Testis (tissue), 3 donors: Measurements from ENCODE around the gene SLIRP. TPM values are rescaled to one million over a fixed set of nuclear protein-coding genes. Genes with fewer than 3 reads are reported as not detected.

Experiments
- DNase-seq: peaks from one replicate; pipeline ENCODE4 v3.0.0-alpha.2; 2019
- H3K27ac ChIP-seq, 2 donors: fragments of 200-600 bp; sonication (generic); one replicate each; pipeline ENCODE4 v1.5.1; 2019
- H3K27me3 ChIP-seq: fragments of 200-600 bp; sonication (generic); one replicate; pipeline ENCODE4 v1.5.1; 2019
- H3K36me3 ChIP-seq: fragments of 200-600 bp; sonication (generic); one replicate; pipeline ENCODE4 v1.5.1; 2017; ENCODE audit warnings: low read depth; ENCODE audit errors: missing control alignments
- H3K4me1 ChIP-seq: fragments of 200-600 bp; sonication (generic); one replicate; pipeline ENCODE4 v1.5.1; 2019
- H3K4me3 ChIP-seq, 2 donors: fragments of 200-600 bp; sonication (generic); one replicate each; pipeline ENCODE4 v1.5.1; 2017 to 2019
- H3K9me3 ChIP-seq: fragments of 200-600 bp; sonication (generic); one replicate; pipeline ENCODE4 v1.5.1; 2017
- CTCF ChIP-seq, 3 experiments: fragments of 450-650 bp in 2 of 3; fragments of 200-600 bp in 1 of 3; sonication (generic) in 1 of 3; IDR thresholded peaks; one replicate each; pipeline ENCODE4 v1.5.1; 2016 to 2019; ENCODE audit warnings: antibody characterized with exemption in 3 of 3, mild to moderate bottlenecking in 2 of 3, moderate library complexity in 1 of 3
- POLR2A ChIP-seq: fragments of 450-650 bp; IDR thresholded peaks from one replicate; pipeline ENCODE4 v1.6.1; 2017; ENCODE audit warnings: antibody characterized with exemption, mild to moderate bottlenecking, moderate library complexity
- WGBS, 2 donors: methylation state at CpG; one replicate each; pipeline ENCODE4 v1.1.5; 2018; 5-methylcytosine and 5-hydroxymethylcytosine counted together
- intact Hi-C: fragments of 100-400 bp; cut with DNase I; formaldehyde crosslinking; loops from one replicate; pipeline ENCODE4 v1.15.1; 2023; ENCODE audit warnings: low total_unique reads
- polyA plus RNA-seq: library from polyadenylated mRNA; stranded (reverse); fragments of 350-450 nt; fragmentation: Illumina TruSeq; extraction: RNeasy Lipid Tissue Mini Kit (QIAGEN cat#74804); gene quantifications from one replicate; pipeline ENCODE4 v1.2.3, GENCODE V29; 2014; ENCODE audit warnings: low read depth, low replicate concordance; ENCODE audit not compliant: insufficient read depth
- total RNA-seq, 2 donors: library from RNA; depleted of rRNA; stranded (reverse); fragments of >200 nt; gene quantifications; one replicate each; pipeline ENCODE4 v1.2.3, GENCODE V29; 2016

The SLIRP gene
- total and polyA plus RNA-seq, 3 donors from 2014 or later: 101 to 214 (median 133) TPM

- TF ChIP-seq POLR2A (no peak), CTCF (IDR thresholded peaks at IDR 0.05) (no peak)
- no peak for DNase-seq
- H3K27ac ChIP-seq: no peak overlapping the region
- no peaks in the 10 kb centered on the region for H3K36me3 ChIP-seq
- no peak overlapping the region for H3K4me3 ChIP-seq
- no peaks in the 10 kb centered on the region for H3K27me3 ChIP-seq
- no peaks in the 10 kb centered on the region for H3K9me3 ChIP-seq
- WGBS, 2 donors: 88 to 90% methylated on average over 6 of the region's 6 CpGs
- peaks cover 2% of the 10 kb centered on the region for H3K4me1 ChIP-seq
- intact Hi-C loops: no loop called here
These were observed 7.0 kb downstream of the SLIRP start for GRCh38 chr14:77714926-77715325.

- DNase-seq: no peak
- Histone ChIP-seq H3K36me3 (no peaks in the 10 kb centered on the region), H3K27ac (no peak overlapping the region), H3K4me3 (no peak overlapping the region), H3K27me3 (no peaks in the 10 kb centered on the region), H3K9me3 (no peaks in the 10 kb centered on the region), H3K4me1 (no peaks in the 10 kb centered on the region)
- no peak for TF ChIP-seq POLR2A
- no peak for TF ChIP-seq CTCF (IDR thresholded peaks at IDR 0.05)
- intact Hi-C loops: no loop called here
- 67 to 79% methylated on average over 5 of the region's 5 CpGs for WGBS, 2 donors
These were observed 9.9 kb downstream of the SLIRP start for GRCh38 chr14:77717608-77718305.

GRCh38 chr14:77721437-77721836 lies 13.5 kb downstream of the SLIRP start:
- Histone ChIP-seq H3K9me3 (no peaks in the 10 kb centered on the region), H3K27ac (no peak overlapping the region), H3K4me3 (no peak overlapping the region), H3K36me3 (no peaks in the 10 kb centered on the region), H3K4me1 (no peaks in the 10 kb centered on the region), H3K27me3 (no peaks in the 10 kb centered on the region)
- intact Hi-C loops: no loop called here
- TF ChIP-seq POLR2A (no peak), CTCF (IDR thresholded peaks at IDR 0.05) (no peak)
- DNase-seq: no peak
- WGBS, 2 donors: 94 to 95% methylated on average over 5 of the region's 5 CpGs

- H3K27ac ChIP-seq: no peak overlapping the region
- WGBS, 2 donors: 89 to 94% methylated on average over 3 of the region's 3 CpGs
- no peak for DNase-seq
- H3K9me3 ChIP-seq: no peaks in the 10 kb centered on the region
- H3K36me3 ChIP-seq: no peaks in the 10 kb centered on the region
- no peak overlapping the region for H3K4me3 ChIP-seq
- TF ChIP-seq CTCF (IDR thresholded peaks at IDR 0.05) (no peak), POLR2A (no peak)
- intact Hi-C loops: no loop called here
- H3K27me3 ChIP-seq: no peaks in the 10 kb centered on the region
- no peaks in the 10 kb centered on the region for H3K4me1 ChIP-seq
These were observed 14.4 kb downstream of the SLIRP start for GRCh38 chr14:77722301-77722700.

GRCh38 chr14:77730976-77731497 lies 23.1 kb downstream of the SLIRP start:
- Histone ChIP-seq H3K4me1 (no peaks in the 10 kb centered on the region), H3K27ac (no peak overlapping the region), H3K4me3 (no peak overlapping the region), H3K9me3 (no peaks in the 10 kb centered on the region), H3K36me3 (peaks cover 3% of the 10 kb centered on the region), H3K27me3 (no peaks in the 10 kb centered on the region)
- TF ChIP-seq POLR2A (no peak), CTCF (IDR thresholded peaks at IDR 0.05) (no peak)
- DNase-seq: no peak
- 62 to 67% methylated on average over 3 of the region's 3 CpGs for WGBS, 2 donors
- intact Hi-C loops: no loop called here
